DND-41 (cell line): ENCODE results near the gene FBXO9.

Experiments
- ATAC-seq: fragments of 200-7000 bp; cut with Tn5 transposase; 3 replicates; pipeline ENCODE4 v1.9.1; 2021; ENCODE audit warnings: low read depth; ENCODE audit not compliant: insufficient read depth
- DNase-seq: peaks from one replicate; pipeline ENCODE4 v3.0.0-alpha.2; 2020
- H2AFZ ChIP-seq: 2 replicates; pipeline ENCODE4 v1.6.0; 2012; ENCODE audit warnings: low read depth, low read length
- H3K27ac ChIP-seq: 2 replicates; pipeline ENCODE4 v1.5.1; 2012; ENCODE audit warnings: low read length, inconsistent platforms
- H3K27me3 ChIP-seq: fragments of 200-600 bp; sonication (generic); 2 replicates; pipeline ENCODE4 v1.6.0; 2012; ENCODE audit warnings: low read length, mild to moderate bottlenecking, inconsistent platforms; ENCODE audit not compliant: insufficient read depth, poor library complexity
- H3K36me3 ChIP-seq: 2 replicates; pipeline ENCODE4 v1.5.1; 2012; ENCODE audit warnings: low read length, inconsistent platforms; ENCODE audit not compliant: insufficient read depth
- H3K4me1 ChIP-seq: 2 replicates; pipeline ENCODE4 v1.5.1; 2012; ENCODE audit warnings: mild to moderate bottlenecking, low read length; ENCODE audit not compliant: insufficient read depth
- H3K4me2 ChIP-seq: 2 replicates; pipeline ENCODE4 v1.6.0; 2012; ENCODE audit warnings: mild to moderate bottlenecking, moderate library complexity, low read length, inconsistent platforms; ENCODE audit not compliant: insufficient read depth
- H3K4me3 ChIP-seq, 2 experiments: fragments of 200-600 bp in 1 of 2; shearing (Covaris generic) in 1 of 2; 2 replicates each; pipeline ENCODE4 v1.5.1; 2012 to 2016; ENCODE audit warnings: inconsistent platforms in 2 of 2, low read length in 2 of 2, mild to moderate bottlenecking in 2 of 2, low read depth in 1 of 2, moderate library complexity in 1 of 2
- H3K79me2 ChIP-seq: 2 replicates; pipeline ENCODE4 v1.6.0; 2012; ENCODE audit warnings: low read length, inconsistent platforms; ENCODE audit not compliant: insufficient read depth
- H3K9ac ChIP-seq: 2 replicates; pipeline ENCODE4 v1.6.0; 2012; ENCODE audit warnings: low read depth, mild to moderate bottlenecking, inconsistent platforms, low read length, moderate library complexity
- H3K9me3 ChIP-seq: 2 replicates; pipeline ENCODE4 v1.5.1; 2012; ENCODE audit warnings: low read length, moderate library complexity, mild to moderate bottlenecking, inconsistent platforms; ENCODE audit not compliant: insufficient read depth, severe bottlenecking
- H4K20me1 ChIP-seq: 2 replicates; pipeline ENCODE4 v1.6.0; 2012; ENCODE audit warnings: low read length; ENCODE audit not compliant: insufficient read depth
- EZH2 ChIP-seq: IDR thresholded peaks from 3 replicates; pipeline ENCODE4 v1.6.1; 2012; ENCODE audit warnings: borderline replicate concordance, low read depth, mild to moderate bottlenecking, moderate library complexity, low read length, inconsistent platforms; ENCODE audit not compliant: severe bottlenecking
- TF ChIP-seq, protein P1 (sequence below): IDR thresholded peaks from 2 replicates; pipeline ENCODE4 v1.5.1; 2012; ENCODE audit warnings: borderline replicate concordance, low read length, moderate library complexity, mild to moderate bottlenecking; ENCODE audit not compliant: poor library complexity, severe bottlenecking; ENCODE audit errors: extremely low read depth

The FBXO9 gene

DNA sequence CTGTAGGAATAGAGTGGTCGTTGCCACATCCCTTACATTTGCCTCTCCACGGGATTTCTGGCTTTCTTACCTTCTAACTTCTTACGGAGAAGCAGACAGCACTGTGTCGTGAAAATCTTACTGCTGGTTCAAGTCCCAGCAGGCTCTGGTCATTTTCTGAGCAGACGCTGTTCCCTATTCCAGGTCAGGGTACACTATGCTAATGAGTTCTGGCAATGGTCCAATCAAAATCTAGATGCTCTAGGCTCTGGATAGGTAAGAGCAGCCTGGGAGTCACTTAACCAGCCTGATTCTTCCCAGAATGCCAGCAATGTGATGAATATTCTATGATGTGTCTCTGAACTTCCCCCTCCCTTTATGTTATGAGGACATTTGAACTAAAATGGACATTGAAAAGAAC, 83.5 kb downstream of the FBXO9 start, which contains the start of gene GCM1:
Gene GCM1 (minus strand): TSS at position 158 of the 400 bp plus-strand sequence. CDS start 3,209 bp downstream, outside the sequence.
- no peak within 1 kb of the TSS for H3K27ac ChIP-seq
- H3K4me2 ChIP-seq: no peak within 1 kb of the TSS
- H3K4me3 ChIP-seq: no peak within 1 kb of the TSS
- H3K27me3 ChIP-seq: no peaks in the 10 kb centered on the region
- no peaks in the 10 kb centered on the region for H3K79me2 ChIP-seq
- ATAC-seq: no peak
- no peaks in the 10 kb centered on the region for H3K36me3 ChIP-seq
- no peaks in the 10 kb centered on the region for H4K20me1 ChIP-seq
- no peaks in the 10 kb centered on the region for H3K4me1 ChIP-seq
- no peak for TF ChIP-seq EZH2
- TF ChIP-seq, protein P1, sequence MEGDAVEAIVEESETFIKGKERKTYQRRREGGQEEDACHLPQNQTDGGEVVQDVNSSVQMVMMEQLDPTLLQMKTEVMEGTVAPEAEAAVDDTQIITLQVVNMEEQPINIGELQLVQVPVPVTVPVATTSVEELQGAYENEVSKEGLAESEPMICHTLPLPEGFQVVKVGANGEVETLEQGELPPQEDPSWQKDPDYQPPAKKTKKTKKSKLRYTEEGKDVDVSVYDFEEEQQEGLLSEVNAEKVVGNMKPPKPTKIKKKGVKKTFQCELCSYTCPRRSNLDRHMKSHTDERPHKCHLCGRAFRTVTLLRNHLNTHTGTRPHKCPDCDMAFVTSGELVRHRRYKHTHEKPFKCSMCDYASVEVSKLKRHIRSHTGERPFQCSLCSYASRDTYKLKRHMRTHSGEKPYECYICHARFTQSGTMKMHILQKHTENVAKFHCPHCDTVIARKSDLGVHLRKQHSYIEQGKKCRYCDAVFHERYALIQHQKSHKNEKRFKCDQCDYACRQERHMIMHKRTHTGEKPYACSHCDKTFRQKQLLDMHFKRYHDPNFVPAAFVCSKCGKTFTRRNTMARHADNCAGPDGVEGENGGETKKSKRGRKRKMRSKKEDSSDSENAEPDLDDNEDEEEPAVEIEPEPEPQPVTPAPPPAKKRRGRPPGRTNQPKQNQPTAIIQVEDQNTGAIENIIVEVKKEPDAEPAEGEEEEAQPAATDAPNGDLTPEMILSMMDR: no peak
- no peak for DNase-seq
- H2AFZ ChIP-seq: no peak within 1 kb of the TSS
- H3K9ac ChIP-seq: no peak within 1 kb of the TSS
- H3K9me3 ChIP-seq: no peaks in the 10 kb centered on the region
